VCaP (cell line): ENCODE results near the gene ABCC11.

Experiments
- H3K27ac ChIP-seq: fragments of 450-650 bp; 2 replicates; pipeline ENCODE4 v1.5.1; 2017
- CTCF ChIP-seq: fragments of 450-650 bp; conservative IDR thresholded peaks from 2 replicates; pipeline ENCODE4 v1.5.1; 2017; ENCODE audit warnings: mild to moderate bottlenecking, moderate library complexity

ABCC11 gene

GRCh38 chr16:48138543-48138942, 108.8 kb downstream of the ABCC11 start:
- no peak for TF ChIP-seq CTCF
- no peak overlapping the region for H3K27ac ChIP-seq

- TF ChIP-seq CTCF: no peak
- H3K27ac ChIP-seq: no peak overlapping the region
Measured at GRCh38 chr16:48137822-48138221, 109.5 kb downstream of the ABCC11 start.

- H3K27ac ChIP-seq: no peak overlapping the region
- no peak for TF ChIP-seq CTCF
Measured at GRCh38 chr16:48136547-48137360, 110.6 kb downstream of the ABCC11 start.

GRCh38 chr16:48133455-48134211, 113.7 kb downstream of the ABCC11 start:
- no peak for TF ChIP-seq CTCF

GRCh38 chr16:48132696-48133095, 114.6 kb downstream of the ABCC11 start:
- no peak overlapping the region for H3K27ac ChIP-seq
- TF ChIP-seq CTCF: no peak

More at GRCh38 chr16:48133455-48134211, 113.7 kb downstream of the ABCC11 start:
- no peak overlapping the region for H3K27ac ChIP-seq

- no peak overlapping the region; the same call in 1 of the 2 replicates for H3K27ac ChIP-seq
- TF ChIP-seq CTCF: no peak
Measured at GRCh38 chr16:48131201-48131935, 116.0 kb downstream of the ABCC11 start.

GRCh38 chr16:48129926-48130325, 117.4 kb downstream of the ABCC11 start:
- no peak for TF ChIP-seq CTCF
- no peak overlapping the region for H3K27ac ChIP-seq
